HT1080 (cell line): ENCODE data around the gene MTMR8. TPM values are rescaled to one million over a fixed set of nuclear protein-coding genes. Genes with fewer than 3 reads are reported as not detected.

Experiments
- DNase-seq: peaks from one replicate; pipeline ENCODE4 v3.0.0-alpha.2; 2015; ENCODE audit warnings: low read depth
- total RNA-seq: library from RNA; depleted of rRNA; stranded (reverse); fragments of >200 nt; shearing (Covaris generic); gene quantifications from 2 replicates; pipeline ENCODE4 v1.2.3, GENCODE V29; 2014; rRNA removed

Gene MTMR8
- total RNA-seq, 1 experiment from 2014 or later = 1.2 TPM

DNA sequence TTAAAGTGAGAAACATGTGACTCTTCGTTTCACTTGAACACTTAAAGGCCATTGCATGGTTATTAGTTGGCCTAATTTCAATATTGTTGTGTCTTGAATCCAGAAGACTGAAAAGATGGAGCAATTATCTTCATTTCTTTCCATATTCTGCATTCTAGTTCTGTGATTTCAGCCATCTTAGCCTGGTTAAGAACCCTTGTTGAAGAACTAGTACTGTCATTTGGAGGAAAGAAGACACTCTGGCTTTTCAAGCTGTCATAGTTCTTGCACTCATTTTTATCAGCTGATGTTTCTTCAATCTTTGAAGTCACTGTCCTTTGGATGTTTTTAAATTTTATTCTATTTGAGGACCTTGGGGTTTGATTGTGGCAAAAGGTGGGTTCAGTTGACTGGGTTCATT lies 81.6 kb downstream of the MTMR8 start:
- no peak for DNase-seq

DNA sequence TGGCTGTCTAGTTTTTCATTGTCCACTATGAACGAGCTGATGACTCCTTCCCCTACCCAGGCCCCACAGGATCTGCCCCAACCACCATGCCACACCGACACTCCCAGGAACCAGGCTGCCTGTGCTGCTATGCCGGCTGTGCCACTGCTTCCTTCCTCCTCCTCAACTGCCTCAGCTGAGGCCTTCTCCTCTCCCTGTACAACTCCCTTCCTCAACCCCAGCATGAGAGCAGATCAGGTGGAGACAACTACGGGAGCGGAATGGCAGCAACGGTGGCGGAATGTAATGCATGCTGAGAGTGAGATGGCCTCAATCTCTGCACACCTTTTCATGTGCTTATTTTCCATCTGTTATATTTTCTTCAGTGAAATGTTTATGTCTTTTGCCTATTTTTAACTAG lies 88.5 kb downstream of the MTMR8 start:
- no peak for DNase-seq

- no peak for DNase-seq
These were observed 104.1 kb downstream of the MTMR8 start for GRCh38 chrX:64291123-64291522.

DNA sequence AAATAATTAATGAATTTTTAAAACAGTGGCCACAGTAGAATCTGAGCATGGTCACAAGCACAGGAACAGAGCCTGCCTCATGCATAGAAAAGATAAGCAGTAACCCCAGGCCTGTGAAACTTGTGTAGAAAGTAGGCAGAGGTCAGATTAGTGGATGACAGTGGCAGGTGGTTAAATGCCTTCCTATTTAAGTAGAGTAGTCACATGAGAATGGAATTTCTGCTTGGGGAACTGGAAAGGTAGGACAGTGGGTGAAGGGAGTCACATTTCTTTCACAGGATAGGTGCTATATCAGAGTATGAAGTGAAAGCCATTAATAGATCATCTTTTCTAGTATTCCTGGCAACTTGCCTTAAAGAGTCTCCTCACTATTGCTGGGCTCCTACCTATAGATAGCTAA lies 130.0 kb downstream of the MTMR8 start:
- no peak for DNase-seq

GRCh38 chrX:64230123-64230970 lies 164.9 kb downstream of the MTMR8 start, which contains the start of gene ASB12:
Gene ASB12 (minus strand): TSS chrX:64230607. CDS start chrX:64225650, 4,957 bp downstream.
- no peak for DNase-seq

DNA sequence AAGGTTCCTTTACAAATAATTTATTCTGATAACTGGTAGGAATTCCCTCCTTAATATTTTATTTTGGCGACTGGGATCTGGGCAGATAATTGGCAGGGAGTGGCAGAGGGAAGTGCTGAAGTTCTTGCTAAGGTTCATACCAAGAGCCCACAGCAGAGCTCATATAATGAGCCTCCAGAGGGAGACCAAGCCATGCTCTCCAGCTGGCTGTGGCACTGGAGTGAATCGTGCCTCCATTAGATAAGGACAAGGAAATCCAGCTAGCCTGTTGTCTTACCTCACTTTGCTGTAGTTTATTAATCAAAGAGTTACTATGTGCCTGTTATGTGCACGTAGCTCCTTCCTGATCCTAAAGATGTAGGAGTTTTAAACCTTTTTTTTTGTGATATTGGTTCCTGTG lies 166.1 kb downstream of the MTMR8 start:
- no peak for DNase-seq

Other genes starting within 250 kb of the MTMR8 start
- 2.4 and 4.0 TPM in 2 replicates for gene AMER1, start 189.7 kb downstream of the MTMR8 start, total RNA-seq
- 0.35 TPM in 1 of 2 replicates, not detected in the other for gene ASB12, start 164.8 kb downstream of the MTMR8 start, total RNA-seq